Prostate gland (tissue), 2 donors: Measurements from ENCODE around the gene PRCP.

Experiments used
- CTCF ChIP-seq, 4 experiments: fragments of 200-600 bp in 2 of 4; fragments of 450-650 bp in 2 of 4; sonication (generic) in 2 of 4; IDR thresholded peaks; 1 replicate in 3 of 4; 2 replicates in 1 of 4; pipeline ENCODE4 v1.5.1; 2016 to 2019; ENCODE audit warnings: antibody characterized with exemption in 4 of 4, mild to moderate bottlenecking in 2 of 4, moderate library complexity in 2 of 4
- POLR2AphosphoS5 ChIP-seq: sonication (generic); formaldehyde crosslinking; IDR thresholded peaks from one replicate; pipeline ENCODE4 v1.6.1; 2017; ENCODE audit warnings: antibody characterized with exemption

DNA sequence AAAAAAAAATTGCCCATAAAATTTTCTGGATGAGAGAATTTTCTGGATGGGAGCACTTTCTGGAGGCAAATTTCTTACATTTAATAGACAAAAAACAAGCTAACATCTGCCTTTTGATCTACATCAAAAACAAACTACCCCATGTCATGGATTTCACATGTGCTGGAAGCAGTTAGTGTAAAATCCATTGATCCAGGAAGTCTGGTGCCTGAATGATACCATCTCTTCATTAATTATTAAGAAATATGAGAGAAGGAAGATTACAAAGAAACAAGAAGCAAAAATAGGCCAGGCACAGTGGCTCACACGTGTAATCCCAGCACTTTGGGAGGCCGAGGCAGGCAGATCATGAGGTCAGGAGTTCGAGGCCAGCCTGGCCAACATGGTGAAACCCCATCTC is 113.4 kb downstream of the PRCP start:
- TF ChIP-seq POLR2AphosphoS5 (no peak), CTCF (IDR thresholded peaks at IDR 0.05) (no peak)
